ENCODE data around the gene ARID2.
A peak's percentile ranks its signal among the peaks of the same experiment; 100 is the strongest.

ARID2 gene

GRCh38 chr12:45725631-45726602 lies 3.6 kb upstream of the ARID2 start:
- DNase-seq: peak; percentile 87

- DNase-seq: no peak
Observed at GRCh38 chr12:45726603-45727300, 2.8 kb upstream of the ARID2 start.

- peak; percentile 98 for DNase-seq
Observed at GRCh38 chr12:45727301-45727979, 2.1 kb upstream of the ARID2 start.

- DNase-seq: no peak
Observed at GRCh38 chr12:45727980-45728629, 1.4 kb upstream of the ARID2 start.

GRCh38 chr12:45728630-45729232 lies 775 bp upstream of the ARID2 start:
- peak; percentile 99 for DNase-seq

GRCh38 chr12:45730084-45730347 lies 510 bp downstream of the ARID2 start:
- peak; percentile 88 for DNase-seq

- peak; percentile 88 for DNase-seq
Observed at GRCh38 chr12:45730348-45731189, 1.1 kb downstream of the ARID2 start.

- DNase-seq: no peak
Observed at GRCh38 chr12:45731190-45731775, 1.8 kb downstream of the ARID2 start.

- DNase-seq: peak; percentile 24
Observed at GRCh38 chr12:45732250-45732649, 2.7 kb downstream of the ARID2 start.

GRCh38 chr12:45732936-45733335 lies 3.4 kb downstream of the ARID2 start:
- DNase-seq: peak; percentile 14

- DNase-seq: no peak
Observed at GRCh38 chr12:45737638-45738037, 8.1 kb downstream of the ARID2 start.

GRCh38 chr12:45742590-45742989 lies 13.1 kb downstream of the ARID2 start:
- DNase-seq: no peak

- no peak for DNase-seq
Observed at GRCh38 chr12:45743247-45743646, 13.7 kb downstream of the ARID2 start.

- no peak for DNase-seq
Observed at GRCh38 chr12:45745861-45746277, 16.4 kb downstream of the ARID2 start.

- DNase-seq: no peak
Observed at GRCh38 chr12:45756666-45757065, 27.2 kb downstream of the ARID2 start.

- no peak for DNase-seq
Observed at GRCh38 chr12:45757172-45757571, 27.7 kb downstream of the ARID2 start.

- no peak for DNase-seq
Observed at GRCh38 chr12:45760333-45760732, 30.8 kb downstream of the ARID2 start.

- peak; percentile 49 for DNase-seq
Observed at GRCh38 chr12:45762185-45763110, 32.9 kb downstream of the ARID2 start.

- no peak for DNase-seq
Observed at GRCh38 chr12:45763381-45763780, 33.9 kb downstream of the ARID2 start.

GRCh38 chr12:45768194-45768593 lies 38.7 kb downstream of the ARID2 start:
- no peak for DNase-seq

Data from eye (tissue), 1 donor.